Activated CD4-positive, CD25-positive, alpha-beta regulatory T cell treated with anti-CD3 and anti-CD28 coated beads, Interleukin-2, amount 50 U/mL, for 72 hours (primary cell): ENCODE data around the gene SMIM30.
"Not testable (repeated sequence)": the region's sequence is repeated elsewhere in the genome, so short reads cannot be mapped to it uniquely, and the experiment has no call there.

Experiments used
- DNase-seq: peaks from one replicate; pipeline ENCODE4 v3.0.0; 2021

Gene SMIM30

GRCh38 chr7:113118074-113118959 lies at the start of gene SMIM30:
Gene SMIM30, minus strand, starts transcription at chr7:113118554. Its CDS starts 976 bp downstream, at chr7:113117578.
- DNase-seq: peak; percentile 81

DNA sequence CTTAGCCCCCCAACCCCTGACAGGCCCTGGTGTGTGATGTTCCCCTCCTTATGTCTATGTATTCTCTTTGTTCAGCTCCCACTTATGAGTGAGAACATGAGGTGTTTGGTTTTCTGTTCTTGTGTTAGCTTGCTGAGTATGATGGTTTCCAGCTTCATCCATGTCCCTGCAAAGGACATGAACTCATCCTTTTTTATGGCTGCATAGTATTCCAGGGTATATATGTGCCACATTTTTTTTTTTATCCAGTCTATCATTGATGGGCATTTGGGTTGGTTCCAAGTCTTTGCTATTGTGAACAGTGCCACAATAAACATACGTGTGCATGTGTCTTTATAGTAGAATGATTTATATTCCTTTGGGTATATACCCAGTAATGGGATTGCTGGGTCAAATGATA lies 47.8 kb upstream of the SMIM30 start:
- not testable (repeated sequence) for DNase-seq

DNA sequence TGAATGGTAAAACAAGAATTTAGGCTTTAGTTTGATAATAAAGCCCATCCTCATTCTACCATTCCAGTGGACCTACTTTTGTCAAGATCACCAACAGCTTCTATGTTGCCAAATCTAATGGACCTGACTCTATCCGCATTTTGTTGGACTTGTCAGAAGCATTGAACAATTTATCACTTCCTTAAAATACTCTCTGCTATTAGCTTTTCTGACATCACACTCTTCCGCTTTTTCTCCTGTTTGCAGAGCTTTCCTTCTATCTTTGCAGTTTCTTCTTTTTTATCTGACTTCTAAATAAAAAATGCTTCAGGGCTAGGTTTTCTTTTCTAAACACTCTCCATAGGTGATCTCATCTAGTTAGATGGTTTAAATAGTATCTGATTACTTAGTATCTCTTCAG lies 42.7 kb upstream of the SMIM30 start:
- DNase-seq: no peak

DNA sequence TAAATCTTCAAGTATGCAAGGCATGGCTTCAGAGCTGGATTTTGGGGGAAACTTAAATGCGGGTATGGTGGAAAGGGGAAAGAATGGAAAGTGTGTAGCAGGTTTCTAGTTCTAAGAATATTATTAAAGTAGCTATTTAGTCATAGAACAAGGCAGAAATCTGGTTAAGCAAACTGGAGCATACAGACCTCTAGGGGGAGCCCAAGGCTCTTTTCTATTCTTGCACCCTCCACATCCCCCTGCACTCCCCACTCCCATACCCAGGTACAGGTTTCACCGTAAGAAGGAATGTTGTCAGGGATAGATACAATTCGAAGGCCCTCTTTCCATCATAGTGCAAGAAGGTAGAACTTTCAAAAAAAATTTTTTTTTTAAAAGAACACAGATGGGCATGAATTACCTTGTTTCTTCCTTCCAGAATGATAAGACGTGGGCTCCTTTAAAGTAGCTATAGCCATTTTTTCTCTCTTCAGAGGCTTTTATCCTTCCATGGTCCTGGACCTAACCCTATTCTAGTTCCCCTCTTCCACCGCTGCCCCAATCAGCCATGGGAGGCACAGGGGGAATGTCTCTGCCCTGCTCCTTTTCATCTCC lies 41.5 kb upstream of the SMIM30 start:
- no peak for DNase-seq

- DNase-seq: no peak
Measured at GRCh38 chr7:113158756-113159155, 40.4 kb upstream of the SMIM30 start.

GRCh38 chr7:113154117-113154516 lies 35.8 kb upstream of the SMIM30 start:
- DNase-seq: no peak

DNA sequence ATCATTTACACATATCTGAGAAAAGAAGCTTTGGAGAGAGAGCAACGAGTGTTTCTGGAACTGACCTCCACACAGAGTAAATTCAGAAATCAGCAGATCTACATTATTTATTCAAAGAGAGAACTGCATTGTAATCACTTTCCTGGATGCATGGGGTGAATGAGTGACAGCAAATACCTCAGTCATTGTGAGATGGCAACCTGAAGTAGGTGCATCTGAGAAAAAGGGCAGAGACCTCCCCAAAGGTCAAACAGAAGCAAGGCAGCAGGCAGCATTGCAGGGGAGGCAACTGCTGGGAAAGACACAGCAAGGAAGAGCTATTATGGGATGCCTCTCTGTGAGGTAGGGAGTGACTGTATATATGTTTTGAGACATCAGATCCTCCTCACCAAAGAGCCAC lies 26.5 kb upstream of the SMIM30 start:
- DNase-seq: no peak

DNA sequence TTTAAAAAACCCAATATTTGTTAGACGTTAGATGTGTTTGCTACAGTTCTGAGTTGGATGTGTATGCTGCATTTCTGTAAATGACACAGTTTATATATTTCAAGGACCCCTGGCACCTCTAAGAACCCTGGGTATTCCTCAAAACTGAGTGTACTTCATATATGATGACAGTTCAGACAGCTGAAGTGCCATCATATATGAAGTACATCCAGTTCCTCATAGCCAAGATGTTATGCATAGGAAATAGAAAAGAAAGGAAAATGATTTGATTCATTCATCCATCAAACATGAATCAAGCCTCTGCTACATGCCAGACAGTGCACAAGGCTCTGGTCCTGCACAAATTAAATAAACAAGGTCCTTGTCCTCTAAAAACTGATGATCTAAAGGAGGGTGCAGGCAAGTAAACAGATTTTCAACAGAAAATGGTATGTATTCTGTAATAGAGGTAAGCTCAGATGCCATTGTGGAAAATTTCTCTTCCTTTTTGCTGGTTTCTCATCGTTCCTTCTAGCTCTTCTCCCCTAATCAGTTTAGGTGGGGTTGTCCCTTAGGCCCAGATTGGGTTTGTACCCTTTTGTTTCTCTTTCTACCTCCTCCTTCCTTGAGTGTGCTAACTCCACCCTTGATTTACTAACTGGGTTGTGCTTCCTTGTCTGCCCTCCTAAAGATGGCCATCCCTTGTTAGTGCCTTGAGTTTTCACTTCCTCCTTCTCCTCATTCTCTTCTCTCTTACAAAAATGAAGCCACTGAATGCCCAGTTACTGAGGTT lies 25.3 kb upstream of the SMIM30 start:
- no peak for DNase-seq

- no peak for DNase-seq
Measured at GRCh38 chr7:113142385-113143119, 24.2 kb upstream of the SMIM30 start.

- DNase-seq: no peak
Measured at GRCh38 chr7:113141803-113142202, 23.4 kb upstream of the SMIM30 start.

GRCh38 chr7:113140956-113141355 lies 22.6 kb upstream of the SMIM30 start:
- no peak for DNase-seq

DNA sequence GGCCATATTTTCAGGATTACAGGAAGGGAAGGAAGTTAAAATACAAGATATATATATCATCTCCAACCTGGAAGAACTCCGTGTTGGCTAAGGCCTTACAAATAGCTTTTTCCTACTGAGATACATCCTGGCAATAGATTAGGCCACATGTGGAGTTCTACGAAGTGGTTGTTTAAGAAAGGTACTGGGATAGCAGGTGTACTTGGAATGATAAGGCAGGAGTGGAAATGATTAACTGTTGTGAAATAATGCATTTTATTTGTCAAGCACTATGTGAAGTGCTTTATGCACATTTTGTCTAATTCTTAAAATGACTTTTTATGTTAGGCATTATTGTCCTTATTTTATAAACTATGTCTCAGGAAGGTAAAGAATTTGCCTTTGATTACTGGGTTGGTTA lies 18.9 kb upstream of the SMIM30 start:
- DNase-seq: no peak

GRCh38 chr7:113134025-113134424 lies 15.7 kb upstream of the SMIM30 start:
- no peak for DNase-seq

- DNase-seq: no peak
Measured at GRCh38 chr7:113131367-113131766, 13.0 kb upstream of the SMIM30 start.

DNA sequence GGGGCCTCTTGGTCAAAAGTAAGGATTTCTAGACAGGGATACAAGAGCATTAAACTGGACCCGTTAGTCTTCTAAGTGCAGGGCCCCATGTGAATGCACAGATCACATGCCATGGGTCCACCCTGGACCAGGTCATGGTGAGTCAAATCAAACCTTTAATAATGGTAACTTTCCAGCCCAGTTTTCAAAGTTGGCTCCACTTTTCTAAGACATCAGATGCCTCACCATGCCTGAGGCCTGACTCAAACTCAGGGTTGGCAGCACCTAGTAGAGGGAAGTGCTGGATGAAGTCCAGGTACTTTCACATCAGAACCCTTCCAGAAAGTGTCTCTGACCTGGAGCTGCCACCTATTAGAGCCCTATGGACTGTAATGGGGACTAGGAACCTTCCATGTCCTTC lies 9.7 kb upstream of the SMIM30 start:
- no peak for DNase-seq

DNA sequence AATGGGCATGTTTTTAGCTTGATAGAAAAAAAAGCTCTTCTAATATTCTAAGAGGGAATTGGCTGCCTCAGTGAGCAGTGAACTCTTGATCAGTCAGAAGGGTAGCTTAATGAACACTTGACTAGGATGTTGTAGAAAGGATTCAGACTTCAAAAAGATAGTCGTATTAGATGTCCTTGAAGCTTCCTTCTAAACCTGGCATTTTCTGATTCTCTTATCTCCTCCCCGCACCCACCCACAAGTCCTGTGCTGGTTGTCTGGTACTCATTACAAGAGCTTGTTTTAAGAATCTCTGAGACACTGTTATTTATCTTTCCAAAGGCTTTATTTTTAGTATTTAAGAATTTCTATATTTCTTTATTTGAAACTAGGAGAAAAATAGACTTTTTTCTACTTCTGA lies 7.4 kb upstream of the SMIM30 start:
- no peak for DNase-seq

- no peak for DNase-seq
Measured at GRCh38 chr7:113122744-113123143, 4.4 kb upstream of the SMIM30 start.

- DNase-seq: no peak
Measured at GRCh38 chr7:113120647-113121046, 2.3 kb upstream of the SMIM30 start.

DNA sequence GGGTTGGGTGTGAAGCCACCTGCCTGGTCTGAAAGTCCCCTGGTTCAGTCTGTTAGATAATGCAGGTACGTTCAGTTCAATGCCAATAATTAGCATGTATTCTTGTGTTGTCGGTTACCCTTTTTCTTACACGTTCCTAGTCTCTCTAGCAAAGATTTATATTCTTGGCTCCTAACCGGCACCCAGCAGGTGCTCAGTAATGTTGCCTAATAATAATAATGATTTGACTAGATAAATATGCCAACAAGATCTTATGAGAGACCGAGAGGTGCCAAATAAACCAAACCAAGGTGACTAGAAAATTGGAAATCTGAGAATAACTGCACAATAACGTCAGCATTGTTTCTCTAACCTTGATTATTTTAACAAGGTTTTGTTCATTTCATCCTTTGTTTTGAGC lies 1.1 kb upstream of the SMIM30 start:
- DNase-seq: no peak

DNA sequence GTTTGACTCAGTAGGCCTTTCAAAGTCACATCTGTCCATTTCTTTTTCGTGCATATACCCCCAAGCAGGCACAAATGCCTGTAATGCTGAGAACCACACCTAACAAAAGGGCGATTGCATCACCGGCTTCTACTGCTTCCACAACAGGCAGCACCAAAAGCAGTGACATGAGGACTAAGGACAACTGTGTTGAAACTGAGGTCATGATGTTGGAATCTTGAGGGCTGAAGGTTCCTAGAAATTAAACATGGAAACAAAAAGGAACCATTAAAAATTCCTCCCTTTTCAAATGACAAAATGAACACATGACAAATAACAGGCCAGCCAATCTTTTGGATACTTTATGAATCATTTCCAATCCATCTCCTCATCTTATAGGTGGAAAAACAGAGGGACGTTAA lies 980 bp downstream of the SMIM30 start:
- DNase-seq: not testable (repeated sequence)

- no peak for DNase-seq
Measured at GRCh38 chr7:113113912-113114311, 4.4 kb downstream of the SMIM30 start.

GRCh38 chr7:113109718-113110117 lies 8.6 kb downstream of the SMIM30 start:
- no peak for DNase-seq

- DNase-seq: no peak
Measured at GRCh38 chr7:113100121-113100603, 18.2 kb downstream of the SMIM30 start.
